Measurements from ENCODE around the gene JCAD. TPM values are rescaled to one million over a fixed set of nuclear protein-coding genes. Genes with fewer than 3 reads are reported as not detected.

The JCAD gene
- total and polyA plus RNA-seq, 2 of the 8 experiments (the other 6 are each of a cell fraction or from before 2014, with no cell fraction given), result 0.56 to 5.2 TPM

- TF ChIP-seq TAF7 (optimal IDR thresholded peaks at IDR 0.05; ENCODE audit: borderline replicate concordance, low read depth, low read length) (no peak), TEAD4 (IDR thresholded peaks at IDR 0.05; ENCODE audit: low read depth, low read length) (no peak)
Measured at GRCh38 chr10:30091136-30091535, 31.8 kb upstream of the JCAD start (continued).
